ENCODE measurements around the gene CDK5R1.

Gene CDK5R1

DNA sequence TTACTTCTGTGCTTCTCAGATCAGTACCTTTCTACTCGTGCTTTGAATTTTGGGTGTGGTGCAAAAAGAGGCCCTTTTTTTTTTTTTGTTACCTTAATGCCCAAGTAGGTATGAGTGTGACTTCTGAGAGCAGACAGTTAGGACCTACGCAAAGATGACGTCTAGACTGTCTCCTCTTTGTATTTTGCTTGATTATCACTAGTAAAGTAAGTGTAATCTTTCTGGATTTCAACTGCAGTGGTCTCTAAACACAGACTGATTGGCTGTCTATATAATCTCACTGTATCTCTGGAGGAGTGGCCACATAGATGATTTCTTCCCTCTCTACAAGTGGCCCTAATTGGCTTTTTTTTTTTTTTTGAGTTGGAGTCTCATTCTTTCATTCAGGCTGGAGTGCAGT, 11.5 kb upstream of the CDK5R1 start:
- DNase-seq = no peak

DNA sequence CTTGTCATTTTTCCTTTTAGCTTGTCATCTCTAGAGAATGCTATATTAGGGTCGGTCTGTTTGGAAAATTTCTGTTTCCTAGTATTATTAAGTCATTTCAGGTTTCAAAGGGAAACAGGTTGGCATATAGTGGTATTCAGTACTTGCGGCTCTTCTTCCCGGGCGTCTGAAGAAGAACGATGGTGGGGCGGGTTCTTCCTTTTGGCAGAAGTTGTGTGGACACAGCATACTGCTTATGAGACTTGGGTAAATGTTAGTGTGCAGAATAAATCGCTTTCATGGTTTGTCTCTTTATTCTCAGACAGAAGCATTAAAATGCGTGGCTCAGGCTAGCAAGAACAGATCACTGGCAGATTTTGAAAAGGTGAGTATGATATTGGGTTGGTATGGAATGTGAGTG, 9.6 kb upstream of the CDK5R1 start:
- DNase-seq = no peak

DNA sequence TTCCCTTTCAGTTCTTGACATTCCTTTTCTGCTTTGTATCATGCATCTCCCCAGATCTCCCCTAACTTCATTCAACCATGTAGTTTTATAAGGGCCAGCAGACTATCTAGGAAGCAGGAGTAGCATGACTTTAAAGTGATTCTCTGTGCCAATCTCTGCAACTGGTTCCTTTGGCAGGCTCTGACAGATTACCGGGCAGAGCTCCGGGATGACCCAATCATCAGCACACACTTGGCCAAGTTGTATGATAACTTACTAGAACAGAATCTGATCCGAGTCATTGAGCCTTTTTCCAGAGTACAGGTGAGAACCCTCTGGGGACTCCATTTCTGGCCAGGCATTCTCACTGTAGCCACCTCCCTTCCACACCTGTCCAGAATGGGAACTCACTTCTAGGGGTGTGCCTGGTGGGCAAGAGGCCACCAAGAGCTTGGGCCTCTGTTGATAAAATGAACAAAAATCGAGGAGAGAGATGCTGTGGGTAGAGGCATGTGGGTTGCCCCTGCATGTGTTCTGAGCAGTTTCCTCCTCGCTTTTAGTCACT, 7.6 kb upstream of the CDK5R1 start:
- DNase-seq = no peak

DNA sequence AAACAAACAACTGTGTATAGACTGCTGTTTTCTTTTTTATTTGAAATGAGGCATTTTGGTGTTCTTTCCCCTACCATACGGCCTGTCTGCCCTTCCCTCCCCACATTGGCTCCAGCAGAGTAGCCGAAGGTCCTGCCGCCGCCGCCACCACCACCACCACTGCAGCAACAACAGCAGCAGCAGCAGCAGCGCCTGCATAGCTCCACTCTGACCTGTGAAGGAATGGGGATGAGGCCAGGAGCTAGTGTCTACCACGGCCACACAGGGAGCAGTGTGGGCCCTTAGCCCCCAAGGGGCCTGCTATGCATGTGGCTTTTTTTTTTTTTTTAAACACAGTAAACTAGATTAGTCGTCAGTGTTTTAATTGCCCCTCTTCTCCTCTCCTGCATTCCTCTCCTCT, 5.6 kb upstream of the CDK5R1 start:
- DNase-seq = no peak

DNA sequence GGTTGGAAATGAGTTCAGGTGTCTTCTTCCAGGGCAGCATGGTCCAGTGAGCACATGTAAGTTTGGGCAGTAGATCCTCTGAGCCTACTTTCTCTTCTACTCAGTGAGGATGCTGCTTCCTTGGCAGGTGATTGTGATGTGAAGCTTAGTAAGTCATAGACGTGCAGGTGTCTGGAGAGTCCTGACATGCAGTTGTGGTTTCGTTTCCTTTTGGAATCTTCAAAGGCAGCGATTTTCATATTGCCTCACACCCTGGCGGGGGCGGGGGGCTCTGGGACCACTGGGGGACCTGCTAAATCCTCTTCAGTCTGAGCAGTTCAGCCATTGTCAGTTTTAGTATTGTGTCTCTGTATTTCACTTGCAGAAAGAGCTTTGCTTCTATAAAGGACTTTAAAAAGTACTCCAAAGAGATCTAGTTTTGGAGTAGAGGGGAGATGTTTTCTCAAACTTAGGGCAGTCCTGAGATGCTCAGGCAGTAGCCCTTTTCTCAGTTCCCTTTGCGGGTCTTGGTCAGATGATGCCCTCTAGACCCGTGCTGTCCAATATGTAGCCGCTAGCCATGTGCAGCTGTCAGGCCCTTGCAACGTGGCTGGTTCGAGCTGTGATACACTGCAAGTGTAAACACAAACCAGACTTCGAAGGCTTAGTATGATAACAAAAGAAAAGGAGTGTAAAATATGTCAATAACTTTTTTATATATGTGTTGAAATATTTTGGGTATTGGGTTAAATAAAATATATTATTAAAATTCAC, 4.0 kb upstream of the CDK5R1 start:
- DNase-seq = no peak

DNA sequence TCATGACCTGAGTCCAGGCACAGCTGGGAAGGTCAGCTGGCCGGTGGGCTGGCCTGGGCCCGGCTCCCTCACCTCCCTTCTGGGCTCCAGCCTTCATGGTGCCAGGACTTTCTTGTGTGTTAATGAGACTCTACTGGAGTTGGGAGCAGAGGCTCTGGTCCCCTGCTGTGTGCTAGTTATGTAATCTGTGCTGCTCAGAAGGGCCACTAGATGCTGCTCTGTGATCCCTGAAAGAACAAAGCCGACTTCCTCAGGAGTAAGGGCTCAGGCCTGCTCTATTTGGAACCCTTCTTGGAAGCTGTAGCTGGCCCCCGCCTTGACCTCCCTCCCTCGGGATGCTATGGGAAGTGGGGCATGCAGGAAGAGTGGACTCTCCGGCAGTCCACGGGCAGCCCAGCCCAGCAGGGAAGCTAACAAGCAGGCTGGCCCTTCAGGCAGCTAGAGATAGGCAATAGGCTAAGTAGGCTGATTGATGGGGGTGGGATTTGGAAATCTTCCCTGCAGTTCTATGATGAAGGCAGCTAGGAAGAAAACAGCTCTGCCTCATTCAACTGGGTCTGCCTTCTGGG, 3.3 kb upstream of the CDK5R1 start:
- DNase-seq = peak; percentile 54

DNA sequence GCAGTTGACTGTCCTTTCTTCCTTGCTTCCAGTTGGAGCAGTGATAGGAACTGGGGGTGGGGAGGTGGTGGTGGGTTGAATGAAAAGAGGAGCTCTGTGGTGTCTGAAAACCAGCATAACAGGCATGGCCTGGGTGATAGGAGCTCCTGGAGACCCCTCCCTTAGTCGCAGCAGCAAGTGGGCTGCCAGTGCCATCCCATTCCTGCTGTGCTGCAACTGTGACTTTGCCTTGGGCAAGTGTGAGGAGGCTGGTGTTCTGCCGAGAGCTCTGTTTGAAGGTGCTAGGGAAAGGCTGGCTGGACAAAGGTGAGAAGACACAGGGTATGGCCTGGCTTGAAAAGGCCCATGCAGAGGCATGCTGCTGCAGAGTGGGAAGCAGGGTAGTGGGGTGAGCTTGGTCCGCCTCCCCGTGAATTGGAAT, 2.7 kb upstream of the CDK5R1 start:
- no peak for DNase-seq

DNA sequence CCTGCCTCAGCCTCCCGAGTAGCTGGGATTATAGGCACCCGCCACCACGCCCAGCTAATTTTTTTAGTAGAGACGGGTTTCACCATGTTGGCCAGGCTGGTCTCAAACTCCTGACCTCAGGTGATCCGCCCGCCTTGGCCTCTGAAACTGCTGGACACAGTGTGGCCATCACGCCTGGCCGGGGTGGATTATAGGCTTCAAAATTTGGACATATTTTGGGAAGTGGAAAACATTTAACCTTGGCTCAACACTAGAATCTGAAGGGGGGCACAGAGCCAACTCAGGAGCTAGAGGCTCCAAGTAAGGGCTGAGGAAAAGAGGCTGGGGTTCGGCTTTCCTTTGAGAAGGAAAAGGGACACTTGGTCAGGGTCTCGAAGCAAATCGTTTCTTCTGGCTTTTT, 2.2 kb upstream of the CDK5R1 start:
- no peak for DNase-seq

DNA sequence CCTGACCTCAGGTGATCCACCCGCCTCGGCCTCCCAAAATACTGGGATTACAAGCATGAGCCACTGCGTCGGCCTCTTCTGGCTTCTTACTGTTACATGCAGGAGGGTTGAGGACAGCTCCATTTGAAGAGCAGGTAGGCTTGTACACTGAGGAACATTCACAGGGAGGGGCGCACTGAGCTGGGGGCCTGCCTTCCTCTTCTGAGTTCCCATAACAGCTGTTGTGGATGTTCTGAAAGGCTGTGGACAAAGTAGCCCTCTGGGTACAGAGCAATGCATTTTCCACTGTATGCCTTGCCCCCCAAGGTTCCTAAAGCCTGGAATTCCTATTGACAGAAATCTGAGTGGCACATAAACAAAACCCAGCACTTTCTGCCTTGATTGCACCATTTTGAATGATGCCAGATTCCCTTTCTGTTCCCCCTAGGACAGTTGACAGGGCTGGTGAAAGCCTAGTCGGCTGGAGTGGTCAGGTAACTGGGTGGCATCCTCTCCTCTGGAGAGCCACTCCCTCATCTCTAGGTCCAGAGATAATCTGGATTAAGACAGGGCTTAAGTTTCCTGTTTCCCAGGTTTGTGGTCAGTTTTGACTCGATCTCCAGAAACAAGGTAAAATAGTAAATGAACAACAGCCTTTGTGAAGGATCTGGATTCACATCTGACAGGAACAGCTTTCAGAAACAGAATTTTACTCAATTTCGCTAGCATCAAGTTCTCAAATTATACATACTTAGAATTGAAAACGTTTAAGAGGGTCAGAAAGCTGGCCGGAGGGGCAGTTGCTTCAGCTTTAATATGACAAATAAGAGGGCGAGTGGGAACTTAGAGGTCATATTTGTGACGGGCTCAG, 1.3 kb upstream of the CDK5R1 start:
- DNase-seq = no peak

DNA sequence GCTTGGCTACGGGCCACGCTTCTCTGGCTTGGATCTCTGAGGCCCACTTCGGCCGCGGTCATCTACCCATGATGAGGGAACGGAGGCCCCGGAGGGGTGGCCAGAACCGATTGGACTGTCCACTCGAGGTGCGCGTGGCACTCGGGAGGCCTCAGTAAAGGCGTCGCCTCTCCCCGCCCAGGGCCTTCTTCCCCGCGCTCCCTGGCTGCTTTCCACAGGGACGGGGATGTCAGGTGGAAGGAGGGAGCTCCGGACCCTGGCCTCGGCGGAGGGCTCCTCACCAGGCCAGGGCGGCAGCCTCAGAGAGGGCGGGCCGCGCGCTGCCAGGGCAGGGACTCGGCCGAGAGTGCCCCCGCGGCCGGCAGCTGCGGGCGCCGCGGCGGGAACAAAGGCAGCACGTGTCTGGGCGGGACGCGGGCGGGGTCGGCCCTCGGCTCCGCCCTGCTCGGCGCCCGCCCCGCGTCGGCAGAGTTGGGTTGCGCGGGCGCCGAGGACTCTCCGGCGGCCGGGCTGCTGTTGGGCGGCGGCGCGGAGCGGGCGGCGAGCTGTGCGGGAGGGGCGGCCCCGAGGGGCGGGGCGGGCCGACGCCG, 587 bp upstream of the CDK5R1 start:
- peak; percentile 64 for DNase-seq

DNA sequence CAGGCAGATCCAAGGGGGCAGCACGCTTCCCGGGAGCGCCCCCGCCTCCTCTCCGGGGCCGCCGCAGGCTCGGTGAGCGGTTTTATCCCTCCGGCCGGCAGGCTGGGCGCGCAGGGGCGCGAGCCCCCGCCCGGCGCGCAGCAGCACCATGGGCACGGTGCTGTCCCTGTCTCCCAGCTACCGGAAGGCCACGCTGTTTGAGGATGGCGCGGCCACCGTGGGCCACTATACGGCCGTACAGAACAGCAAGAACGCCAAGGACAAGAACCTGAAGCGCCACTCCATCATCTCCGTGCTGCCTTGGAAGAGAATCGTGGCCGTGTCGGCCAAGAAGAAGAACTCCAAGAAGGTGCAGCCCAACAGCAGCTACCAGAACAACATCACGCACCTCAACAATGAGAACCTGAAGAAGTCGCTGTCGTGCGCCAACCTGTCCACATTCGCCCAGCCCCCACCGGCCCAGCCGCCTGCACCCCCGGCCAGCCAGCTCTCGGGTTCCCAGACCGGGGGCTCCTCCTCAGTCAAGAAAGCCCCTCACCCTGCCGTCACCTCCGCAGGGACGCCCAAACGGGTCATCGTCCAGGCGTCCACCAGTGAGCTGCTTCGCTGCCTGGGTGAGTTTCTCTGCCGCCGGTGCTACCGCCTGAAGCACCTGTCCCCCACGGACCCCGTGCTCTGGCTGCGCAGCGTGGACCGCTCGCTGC, 832 bp downstream of the CDK5R1 start:
- DNase-seq = no peak

DNA sequence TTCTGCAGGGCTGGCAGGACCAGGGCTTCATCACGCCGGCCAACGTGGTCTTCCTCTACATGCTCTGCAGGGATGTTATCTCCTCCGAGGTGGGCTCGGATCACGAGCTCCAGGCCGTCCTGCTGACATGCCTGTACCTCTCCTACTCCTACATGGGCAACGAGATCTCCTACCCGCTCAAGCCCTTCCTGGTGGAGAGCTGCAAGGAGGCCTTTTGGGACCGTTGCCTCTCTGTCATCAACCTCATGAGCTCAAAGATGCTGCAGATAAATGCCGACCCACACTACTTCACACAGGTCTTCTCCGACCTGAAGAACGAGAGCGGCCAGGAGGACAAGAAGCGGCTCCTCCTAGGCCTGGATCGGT, 1.4 kb downstream of the CDK5R1 start:
- DNase-seq = no peak

DNA sequence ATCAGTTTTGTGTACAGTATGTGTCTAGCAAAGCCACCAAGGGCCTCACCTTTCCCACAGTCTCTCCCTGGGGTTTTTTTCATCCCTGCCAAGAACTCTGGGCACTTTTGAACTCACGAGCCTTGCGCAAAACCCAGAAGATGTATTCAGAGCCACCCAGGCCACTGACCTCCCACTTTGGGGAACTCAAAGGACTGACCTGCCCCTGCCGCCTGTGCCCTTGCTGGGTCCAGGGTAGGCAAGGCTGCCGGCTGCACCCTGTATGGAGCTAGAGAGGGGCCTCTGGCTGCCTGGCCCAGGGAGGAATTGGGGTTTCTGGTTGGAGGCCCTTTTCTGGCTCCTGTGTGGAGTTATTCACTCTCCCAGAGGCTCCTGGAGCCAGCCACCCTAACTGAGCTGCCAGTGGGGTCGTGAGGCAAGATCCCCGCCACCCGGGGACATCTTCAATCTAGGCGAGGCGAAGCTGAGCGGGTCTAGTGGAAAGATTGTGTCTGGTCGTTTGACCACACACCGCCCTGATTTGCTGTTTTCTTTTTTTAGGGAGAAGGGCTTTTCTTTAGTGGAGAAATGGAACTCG, 1.9 kb downstream of the CDK5R1 start:
- no peak for DNase-seq

DNA sequence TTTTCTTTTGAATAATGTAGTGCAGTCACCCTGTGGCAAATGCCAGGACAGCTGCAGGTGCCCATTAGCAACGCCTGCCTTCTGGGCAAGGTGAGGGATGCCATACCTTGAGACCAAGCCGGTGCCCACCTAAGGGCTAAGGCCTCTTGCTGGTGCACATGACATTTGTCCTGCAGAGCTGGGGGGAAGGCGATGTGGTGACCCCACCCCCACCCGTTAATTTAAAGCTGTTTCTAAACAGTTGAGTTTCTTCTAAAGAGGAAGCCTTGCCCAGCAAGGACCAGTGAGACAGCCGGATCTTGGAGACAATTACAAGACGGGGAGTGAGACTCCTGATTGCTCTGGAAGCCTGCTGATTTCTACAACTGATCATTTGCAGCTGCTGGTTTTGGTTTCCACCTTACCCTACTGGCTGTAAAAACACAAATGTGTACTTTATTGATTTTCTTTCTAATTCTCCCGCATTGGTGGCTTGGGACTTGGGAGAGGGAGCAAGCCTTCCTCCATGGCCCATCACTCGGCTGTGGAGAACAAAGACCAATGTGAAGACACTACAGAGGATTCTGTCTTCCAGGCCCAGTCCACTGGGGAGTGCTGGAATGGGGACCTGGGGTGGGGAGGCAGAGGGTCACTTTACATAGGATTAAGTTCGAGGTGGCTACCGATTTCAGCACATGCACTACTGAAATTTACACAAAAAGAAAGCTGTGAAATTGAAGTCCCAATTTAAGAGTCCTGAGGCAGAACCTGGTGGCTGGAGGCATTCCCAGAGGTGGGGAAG, 2.7 kb downstream of the CDK5R1 start:
- DNase-seq = no peak

DNA sequence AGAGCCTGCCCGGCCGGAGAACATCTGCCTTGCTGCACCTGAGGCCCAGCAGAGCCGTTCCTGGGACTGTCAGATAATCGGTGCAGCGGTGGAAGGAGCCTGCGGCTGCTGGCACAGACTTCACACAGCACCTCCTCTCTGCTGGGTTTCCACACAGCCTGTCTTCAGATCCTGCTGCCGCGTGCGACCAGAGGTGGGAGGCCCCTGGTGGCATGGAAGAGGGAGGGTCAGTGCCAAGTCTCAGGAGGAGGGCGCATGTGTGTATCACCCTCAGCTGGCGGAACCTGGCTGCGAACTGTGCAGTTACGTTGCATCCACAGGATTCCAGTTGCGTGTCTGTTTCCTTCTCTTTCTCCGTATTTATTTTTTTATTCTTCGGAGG, 3.3 kb downstream of the CDK5R1 start:
- no peak for DNase-seq

DNA sequence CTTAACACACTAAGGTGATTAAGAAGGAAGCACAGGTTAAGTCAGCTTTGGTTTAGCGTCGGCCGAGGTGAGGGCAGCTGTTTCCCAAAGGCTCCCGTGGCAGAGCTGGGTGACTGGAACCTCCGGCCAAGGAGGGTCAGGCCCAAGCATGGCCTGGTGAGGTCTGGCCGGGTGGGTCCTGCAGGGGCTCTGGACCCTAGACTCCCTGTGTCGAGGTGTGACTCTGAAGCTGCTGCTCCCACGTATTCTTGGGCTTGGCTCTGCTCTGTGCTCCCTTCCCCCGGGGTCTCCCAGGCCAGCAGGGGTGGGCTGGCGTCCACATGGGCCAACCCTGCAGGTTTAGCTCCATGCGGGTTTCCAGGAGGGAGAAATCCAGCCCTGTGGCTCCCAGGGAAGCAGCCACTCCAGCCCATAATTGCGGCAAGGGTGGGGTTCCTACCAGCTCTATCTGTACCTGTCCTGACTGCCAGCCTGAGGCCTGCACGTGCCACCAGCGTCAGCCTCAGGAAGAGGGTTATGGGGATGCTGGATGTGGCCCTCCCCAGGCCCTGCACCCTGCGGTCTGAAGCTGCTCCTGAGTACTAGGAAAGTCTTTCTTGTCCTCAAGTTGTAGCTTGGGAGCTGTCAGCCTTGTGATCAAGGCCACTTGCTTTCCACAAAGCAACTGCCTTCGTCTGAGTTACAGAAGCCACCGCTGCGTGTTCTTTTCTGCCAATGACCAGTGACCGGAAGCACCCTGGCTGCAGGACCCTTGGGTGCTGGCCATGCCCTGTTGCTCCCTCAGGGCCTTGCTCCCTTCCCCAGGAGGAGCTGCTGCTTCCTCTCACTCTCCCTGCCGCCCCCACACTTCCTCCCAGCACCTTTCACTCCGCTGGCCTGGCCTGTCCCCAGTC, 4.8 kb downstream of the CDK5R1 start:
- no peak for DNase-seq

DNA sequence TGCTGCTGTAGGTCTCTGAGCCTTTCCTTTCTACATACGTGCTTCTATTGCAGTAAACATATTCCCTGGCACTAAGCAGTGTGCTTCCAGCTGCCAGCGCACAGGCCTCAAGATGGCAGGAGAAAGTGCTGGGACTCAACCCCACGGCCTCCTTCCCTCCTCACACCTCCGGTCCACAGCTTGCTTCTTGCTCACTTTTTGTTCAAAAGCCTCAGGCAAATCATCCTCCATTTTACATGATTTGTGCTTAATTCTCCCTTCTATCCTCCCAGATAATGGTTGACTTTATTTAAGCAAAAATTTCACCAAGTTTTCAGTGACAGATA, 5.4 kb downstream of the CDK5R1 start:
- no peak for DNase-seq

DNA sequence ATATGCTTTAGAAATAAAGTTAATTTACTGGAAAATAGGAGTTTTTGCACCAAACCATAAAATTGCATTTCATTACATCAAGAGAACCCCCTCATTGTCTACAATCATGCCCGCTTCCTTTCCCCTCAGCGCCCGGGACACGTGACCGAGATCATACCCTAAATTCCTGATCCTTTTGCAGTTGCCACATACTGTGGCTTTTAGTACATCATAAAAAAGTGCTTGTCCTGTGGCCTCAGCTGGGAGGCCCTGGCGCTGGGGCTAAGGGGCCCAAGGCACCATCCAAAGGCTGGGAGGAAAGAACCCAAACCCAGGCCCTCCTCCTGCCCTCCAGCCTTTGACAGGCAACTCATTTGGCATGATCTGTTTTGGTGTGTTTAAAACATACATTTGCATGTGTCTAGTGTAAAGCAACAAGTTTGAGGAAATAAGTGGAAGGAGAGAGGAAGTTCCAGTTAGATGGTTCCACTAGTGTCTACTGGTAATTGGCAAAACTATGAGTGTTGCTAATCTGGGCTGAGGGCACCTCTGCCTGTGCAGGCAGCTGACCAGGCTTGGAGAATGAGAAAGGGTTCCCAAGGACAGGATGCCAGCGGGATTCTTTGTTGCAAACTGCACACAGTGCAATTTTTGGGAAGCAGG, 6.0 kb downstream of the CDK5R1 start:
- DNase-seq = no peak

DNA sequence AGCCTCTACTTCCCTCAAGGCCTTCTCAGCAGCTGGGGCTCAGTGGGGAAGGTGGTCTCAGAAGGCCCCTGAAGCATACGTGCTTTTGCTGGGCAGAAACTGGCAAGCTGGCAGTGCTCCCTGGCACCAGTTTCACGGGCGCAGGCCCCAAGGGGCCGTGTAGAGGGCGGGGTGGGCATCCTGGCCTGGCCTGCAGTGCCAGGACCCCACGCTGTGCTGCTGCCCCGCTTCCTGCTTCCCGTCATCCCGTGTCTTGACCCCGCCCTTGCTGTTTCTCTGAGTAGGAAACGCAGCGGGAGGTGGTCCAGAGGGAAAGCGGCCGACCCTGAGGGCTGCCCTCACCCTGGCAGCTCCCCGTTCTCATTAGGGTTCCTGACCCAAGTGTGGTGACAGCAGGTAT, 6.8 kb downstream of the CDK5R1 start:
- no peak for DNase-seq

DNA sequence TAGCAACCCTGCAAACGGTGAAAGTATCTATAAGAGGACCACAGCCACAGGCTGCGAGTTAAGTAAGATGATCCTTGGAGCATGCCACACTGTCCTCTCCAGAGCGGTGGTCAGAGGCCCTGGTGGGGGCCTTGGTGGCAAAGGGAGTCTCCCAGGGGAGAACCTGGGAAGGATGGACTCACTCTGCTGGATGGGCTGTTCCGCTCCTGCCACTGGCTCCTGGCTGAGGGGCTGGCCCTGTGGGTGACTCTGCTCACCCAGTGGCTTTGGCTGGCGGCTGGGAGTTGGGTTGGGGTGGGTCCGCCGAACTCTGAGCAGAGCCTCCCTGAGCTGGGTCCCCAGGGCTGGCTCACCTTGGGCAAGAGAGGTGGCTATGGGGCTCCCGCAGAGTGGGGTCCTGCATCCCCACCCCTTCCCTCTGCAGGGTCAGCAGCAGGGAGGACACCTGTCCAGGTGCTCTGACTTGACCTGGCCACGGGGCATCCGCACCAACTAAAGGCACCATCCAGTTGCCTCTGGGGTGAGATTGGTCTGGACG, 7.3 kb downstream of the CDK5R1 start:
- no peak for DNase-seq
